NCI-H748 (cell line): Measurements from ENCODE around the gene COQ3.

Experiments used
- DNase-seq: peaks from one replicate; lab custom pipeline; 2025; ENCODE audit not compliant: unreplicated experiment; lab: John Stamatoyannopoulos, UW

The COQ3 gene

GRCh38 chr6:99334526-99335127 is 59.4 kb downstream of the COQ3 start:
- DNase-seq = peak; percentile 71

- DNase-seq = no peak
These were observed 60.9 kb downstream of the COQ3 start for GRCh38 chr6:99333068-99333467.

GRCh38 chr6:99331531-99331930 is 62.5 kb downstream of the COQ3 start:
- DNase-seq = no peak

GRCh38 chr6:99330159-99330558 is 63.8 kb downstream of the COQ3 start:
- peak; percentile 64 for DNase-seq

- DNase-seq = no peak
These were observed 69.0 kb downstream of the COQ3 start for GRCh38 chr6:99324996-99325395.
